ENCODE data around the gene HILPDA.

The HILPDA gene, protein sequence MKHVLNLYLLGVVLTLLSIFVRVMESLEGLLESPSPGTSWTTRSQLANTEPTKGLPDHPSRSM

GRCh38 chr7:128455543-128456254 lies at the start of gene HILPDA:
Gene HILPDA (plus strand): TSS chr7:128455878. CDS start chr7:128457269, 1,391 bp downstream.
- peak; percentile 96 for DNase-seq

DNA sequence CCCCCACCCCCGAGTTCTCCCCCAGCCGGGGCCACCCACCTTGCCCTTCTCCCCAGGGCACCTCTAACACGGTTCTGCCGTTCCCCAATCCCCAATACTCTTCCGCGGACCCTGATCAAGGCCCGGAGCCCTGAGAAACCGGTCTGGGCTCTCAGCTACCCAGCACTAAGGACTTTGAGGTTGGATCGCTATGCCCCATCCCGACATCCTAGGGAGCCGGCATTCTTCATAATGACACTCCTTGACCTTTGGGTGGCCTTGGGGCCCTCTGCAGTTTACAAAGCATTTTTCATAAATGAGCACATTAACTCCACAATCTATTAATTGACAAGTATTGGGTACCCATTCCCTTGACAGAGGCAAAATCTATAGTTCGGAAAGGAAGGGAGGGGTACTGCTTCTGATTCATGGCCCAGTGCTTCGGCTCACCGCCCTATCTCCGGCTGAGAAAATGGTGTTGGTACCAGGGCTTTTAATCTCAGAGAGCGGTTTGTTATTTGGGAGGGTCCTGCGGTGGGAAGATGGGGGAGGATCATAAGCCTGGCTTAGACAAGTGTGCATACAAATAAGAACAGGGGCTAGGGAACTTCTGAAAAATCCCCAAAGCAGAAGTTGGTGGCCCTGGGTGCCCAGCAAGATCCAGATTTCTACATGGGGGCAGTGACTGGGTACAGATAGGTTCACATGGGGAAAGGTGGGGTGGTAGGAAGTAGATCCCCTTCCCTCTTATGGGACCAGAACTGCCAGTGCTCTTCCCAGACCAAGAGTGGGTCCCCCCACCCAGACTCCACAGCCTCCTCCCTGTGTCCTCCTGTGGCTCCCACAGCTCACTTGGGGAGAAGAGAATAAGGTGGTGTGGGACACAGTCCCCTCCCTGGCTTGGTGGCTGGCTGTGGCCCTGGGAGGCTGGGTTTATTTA lies 49.1 kb upstream of the HILPDA start:
- DNase-seq: peak; percentile 60

DNA sequence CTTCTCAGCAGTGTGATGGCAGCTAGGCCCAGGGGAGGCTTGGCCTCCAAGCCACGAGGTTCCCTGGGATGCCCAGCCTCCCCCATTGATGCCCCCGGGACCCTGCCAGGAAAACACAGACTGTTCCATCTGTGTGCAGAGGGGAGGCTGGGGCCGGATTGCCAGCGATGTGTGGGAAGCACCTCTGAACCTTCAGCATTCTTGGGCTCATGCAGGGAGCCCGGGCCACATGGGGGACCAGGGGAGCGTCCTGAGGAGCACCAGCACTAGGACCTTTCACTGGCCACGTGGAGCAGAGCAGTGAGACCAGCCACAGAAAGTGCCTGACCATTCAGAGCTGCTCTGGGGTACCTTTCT lies 48.5 kb upstream of the HILPDA start:
- peak; percentile 21 for DNase-seq

GRCh38 chr7:128407751-128408708 lies 47.6 kb upstream of the HILPDA start:
- peak; percentile 28 for DNase-seq

- peak; percentile 76 for DNase-seq
Observed at GRCh38 chr7:128408709-128409595, 46.7 kb upstream of the HILPDA start.

DNA sequence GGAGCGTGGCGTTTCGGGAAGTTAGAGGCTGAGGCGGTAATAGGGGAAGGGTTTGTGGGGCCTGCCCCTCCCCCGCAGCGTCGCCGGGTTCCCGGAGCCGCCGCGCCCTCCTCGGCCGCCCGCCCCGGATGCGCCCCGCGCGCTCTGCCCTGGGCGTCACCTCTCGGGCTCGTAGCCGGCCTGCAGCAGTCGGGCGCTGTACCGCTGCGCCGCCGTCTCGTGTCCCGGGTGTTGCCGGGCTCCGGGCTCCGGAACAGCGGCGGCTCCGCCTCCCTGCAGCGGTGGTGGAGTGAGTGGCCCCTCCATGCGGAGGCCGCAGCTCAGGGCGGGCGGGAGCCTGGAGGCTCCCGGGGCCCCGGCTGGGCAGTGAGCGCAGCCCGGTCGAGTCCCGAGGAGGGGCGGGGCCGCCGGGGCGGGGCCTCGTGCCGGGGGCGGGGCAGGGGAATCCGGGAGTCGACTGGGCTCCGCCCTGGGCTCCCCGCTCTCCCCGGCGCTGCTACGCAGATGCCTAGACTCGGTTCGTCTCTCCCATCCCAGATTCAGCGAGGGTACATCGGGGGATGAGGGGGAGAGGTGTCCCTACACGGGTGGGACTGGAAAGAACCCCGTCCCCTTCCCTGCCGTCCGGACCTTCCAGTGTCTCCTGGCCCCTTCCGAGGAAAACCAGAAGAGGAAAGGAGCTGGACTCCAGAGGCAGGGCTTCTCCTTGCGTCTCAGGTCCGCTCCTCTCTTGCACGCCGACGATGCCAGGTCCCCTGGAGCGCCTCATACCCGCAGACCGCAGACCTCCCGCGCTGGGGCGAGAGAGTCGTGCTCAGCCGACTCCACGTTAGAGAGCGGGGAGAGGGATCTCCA lies 45.9 kb upstream of the HILPDA start, which contains the start of gene IMPDH1:
Gene IMPDH1, minus strand, starts transcription at position 387 of the 855 bp plus-strand sequence. Its CDS starts 81 bp downstream, at position 306.
- peak; percentile 90 for DNase-seq

DNA sequence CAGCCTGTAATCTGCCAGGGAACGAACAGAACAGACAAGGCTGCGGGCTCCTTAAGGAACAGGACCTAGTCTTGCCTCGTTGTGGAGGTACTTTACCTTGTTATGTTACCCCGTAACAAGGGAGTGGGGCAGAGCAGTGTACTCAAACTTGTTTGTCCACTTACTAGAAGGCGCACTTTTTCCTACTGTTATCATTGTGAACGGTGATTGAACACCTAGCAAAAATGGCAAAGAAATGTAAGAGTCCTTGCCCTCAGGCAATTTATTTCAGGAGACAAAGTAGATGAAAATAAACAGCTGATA lies 45.3 kb upstream of the HILPDA start:
- no peak for DNase-seq

DNA sequence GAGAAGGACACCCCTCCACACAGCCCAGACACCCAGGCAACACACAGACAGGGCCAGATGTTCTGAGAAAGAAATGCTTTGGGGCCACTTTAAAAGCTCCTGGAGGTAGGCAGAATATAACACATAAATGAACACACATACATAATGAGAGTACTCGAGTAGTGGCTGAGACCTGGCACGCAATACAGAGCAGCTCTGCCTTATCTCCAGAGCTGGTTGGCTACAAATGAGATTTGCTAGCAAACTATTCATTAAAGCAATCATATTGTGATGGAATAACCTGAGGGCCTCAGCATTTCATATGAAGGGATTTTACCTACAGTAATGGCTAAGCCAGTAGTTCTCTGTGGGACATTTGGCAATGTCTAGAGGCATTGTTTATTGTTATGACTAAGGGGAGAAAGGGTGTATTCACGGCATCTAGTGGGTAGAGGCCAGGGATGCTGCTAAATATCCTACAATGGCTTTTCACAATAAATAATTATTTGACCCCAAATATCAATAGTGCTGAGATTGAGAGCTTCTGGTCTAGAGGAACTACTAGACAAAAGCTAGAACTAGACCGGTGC lies 40.4 kb upstream of the HILPDA start:
- DNase-seq: no peak

DNA sequence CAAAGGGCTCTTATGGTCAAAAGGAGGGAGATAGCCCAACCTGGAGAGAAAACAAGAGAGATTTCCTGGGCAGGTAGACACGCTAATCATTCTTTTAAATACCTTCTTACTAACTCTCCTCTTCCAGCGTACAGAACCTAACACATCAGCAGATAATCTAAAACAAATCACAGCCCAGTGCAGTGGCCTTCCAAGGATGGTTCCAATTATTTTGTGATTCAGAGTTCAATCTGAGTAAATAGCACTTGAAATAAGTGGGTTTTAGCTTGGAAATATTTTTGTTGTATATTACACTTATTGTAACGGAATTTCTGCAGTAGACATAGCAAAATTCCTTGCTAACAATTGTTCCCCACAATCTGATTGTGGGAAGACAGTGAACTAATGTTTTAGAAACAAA lies 38.6 kb upstream of the HILPDA start:
- DNase-seq: no peak

DNA sequence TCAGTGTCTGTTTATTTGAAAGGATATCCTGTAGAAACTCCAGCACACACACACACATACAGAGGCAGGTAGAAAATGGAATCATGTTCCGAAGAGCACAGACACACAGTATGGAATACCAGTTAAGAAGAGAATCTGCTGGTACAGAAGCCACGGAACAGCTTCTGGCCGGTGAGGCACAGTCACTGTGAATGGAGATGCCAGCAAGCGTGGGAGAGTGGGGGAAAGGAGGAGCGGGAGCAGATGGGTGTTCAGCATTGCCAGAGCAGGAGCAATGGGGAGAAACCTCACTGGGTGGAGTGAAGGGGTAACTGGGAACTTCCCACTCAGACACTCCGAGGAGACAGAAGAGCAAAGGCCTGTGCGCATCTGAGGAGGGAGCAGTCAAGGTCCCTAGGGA lies 36.4 kb upstream of the HILPDA start:
- no peak for DNase-seq

GRCh38 chr7:128420773-128421172 lies 34.9 kb upstream of the HILPDA start:
- DNase-seq: no peak

DNA sequence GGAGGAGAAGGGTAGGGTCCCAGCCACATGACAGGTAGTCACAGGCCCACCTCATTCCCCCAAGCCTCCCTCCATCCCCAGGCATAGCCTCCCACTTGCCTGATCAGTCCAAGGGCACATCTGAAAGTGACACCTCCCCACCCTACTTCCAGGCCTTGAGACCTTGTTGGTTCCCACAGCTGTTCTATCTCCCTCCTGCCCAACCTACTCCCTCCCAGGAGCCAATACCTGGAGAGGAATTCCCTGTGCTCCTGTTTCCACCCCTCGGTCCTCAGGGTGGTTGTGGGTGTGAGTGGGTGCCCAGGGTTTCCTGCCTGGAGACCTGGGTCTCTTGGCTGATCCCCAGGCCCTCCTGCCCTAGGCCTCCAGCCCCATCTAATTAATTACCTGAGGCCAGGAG lies 34.3 kb upstream of the HILPDA start:
- DNase-seq: no peak

DNA sequence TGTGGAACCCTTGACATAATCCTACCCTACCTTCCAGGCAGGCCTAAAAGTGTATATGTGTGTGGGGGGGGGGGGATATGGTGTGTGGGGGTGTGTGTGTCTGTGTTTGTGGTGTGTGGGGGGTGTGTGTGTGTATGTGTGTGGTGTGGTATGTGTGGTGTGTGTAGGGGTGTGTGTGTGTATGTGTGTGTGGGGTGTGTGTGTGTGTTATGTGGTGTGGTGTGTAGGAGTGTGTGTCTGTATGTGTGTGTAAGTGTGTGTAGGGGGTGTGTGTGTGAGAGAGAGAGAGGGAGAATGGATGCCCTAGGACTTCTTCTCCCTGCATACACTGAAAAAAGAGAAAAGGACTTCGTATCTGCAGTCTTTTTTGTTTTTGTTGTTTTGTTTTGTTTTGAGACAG lies 33.6 kb upstream of the HILPDA start:
- no peak for DNase-seq

DNA sequence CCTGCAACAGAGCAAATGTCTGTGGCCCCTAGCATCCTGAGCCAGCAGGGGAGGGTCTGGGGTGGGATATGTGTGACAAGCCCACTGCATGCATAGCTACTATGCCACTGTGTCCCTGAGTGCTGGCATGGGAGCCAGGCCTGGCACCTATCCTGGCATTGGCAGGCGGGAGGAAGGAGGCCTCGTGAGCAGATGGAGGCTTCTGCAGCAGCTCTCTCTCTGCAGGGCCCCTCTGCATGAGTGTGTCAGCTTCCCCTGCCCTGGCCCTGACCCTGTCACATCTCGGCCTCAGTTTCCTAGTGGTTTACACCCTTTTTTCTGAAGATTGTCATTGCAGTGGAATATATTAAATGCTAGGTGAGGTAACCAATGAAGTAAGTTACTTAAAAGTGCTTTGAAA lies 32.8 kb upstream of the HILPDA start:
- DNase-seq: no peak

DNA sequence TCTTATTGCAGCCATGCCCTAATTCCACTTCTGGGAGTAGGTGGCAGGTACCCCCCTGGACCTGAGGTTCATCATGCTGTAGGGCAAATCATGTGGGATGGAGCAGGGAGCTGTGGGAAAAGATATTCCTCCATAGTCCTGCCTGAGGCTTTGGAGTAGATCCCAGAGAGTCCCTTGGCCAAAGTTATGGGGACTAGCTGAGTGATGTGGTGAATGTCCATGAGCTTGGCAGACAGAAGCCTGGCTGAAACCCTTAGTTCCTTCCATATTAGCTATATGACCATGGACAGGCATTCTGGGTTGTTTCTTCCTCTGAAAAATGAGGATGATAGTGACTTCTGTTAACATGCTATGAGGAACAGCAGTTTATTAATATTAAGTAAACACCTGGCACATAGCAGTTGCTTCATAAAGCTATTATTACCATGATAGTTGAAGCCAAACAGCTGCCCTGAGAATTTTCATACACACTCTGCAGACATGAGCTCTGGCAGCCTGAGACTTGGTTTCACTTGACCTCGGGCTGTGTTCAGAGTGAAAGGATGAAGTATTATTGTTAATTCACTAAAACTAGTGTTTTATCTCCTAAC lies 30.9 kb upstream of the HILPDA start:
- no peak for DNase-seq

DNA sequence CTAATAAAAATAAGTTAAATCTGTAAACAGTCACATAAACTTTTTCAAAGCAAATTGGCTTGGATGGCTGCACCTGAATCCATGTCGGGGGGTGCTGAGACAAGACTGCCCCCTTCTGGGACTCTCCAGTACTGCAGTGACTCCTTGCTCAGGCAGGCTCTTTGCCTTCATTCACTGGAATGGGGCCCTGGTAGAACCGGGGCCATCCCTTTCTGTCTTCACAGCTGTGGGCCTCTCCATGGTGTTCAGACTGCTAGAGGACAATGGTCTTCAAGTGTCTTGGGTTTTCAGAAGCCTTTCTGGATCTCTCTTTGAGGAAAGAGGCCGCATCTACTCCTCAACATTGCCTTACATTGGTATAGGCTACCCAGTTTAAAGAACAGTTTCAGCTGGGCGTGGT lies 29.8 kb upstream of the HILPDA start:
- DNase-seq: peak; percentile 79

DNA sequence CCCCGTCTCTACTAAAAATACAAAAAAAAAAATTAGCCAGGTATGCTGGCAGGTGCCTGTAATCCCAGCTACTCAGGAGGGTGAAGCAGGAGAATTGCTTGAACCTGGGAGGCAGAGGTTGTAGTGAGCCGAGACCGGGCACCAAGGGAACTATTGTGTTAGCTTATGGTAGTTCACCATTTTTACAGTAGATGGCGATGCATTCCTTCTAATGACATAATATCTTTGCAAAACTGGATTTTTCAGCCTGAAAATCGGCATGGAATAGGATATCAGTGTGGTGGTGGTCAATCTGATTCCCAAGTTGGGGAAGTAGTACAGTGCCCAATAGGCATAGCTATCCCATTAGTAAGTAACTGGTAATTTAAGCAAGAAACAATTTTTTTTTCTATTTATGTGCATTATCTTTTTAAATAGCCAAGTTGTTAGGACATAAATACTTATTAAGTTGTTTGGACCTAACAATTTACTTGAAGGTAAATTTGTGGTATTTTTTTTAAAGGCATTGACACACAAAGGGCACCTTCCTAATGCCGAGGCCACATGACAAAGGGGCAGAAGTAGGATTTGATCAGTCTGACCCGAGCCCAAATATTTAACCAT lies 28.3 kb upstream of the HILPDA start:
- DNase-seq: peak; percentile 91

GRCh38 chr7:128430207-128430606 lies 25.5 kb upstream of the HILPDA start:
- DNase-seq: no peak

GRCh38 chr7:128431221-128431620 lies 24.5 kb upstream of the HILPDA start:
- no peak for DNase-seq

- no peak for DNase-seq
Observed at GRCh38 chr7:128431754-128432153, 23.9 kb upstream of the HILPDA start.

Data from eye (tissue), 1 donor.